Measurements from ENCODE around the gene PRLHR. TPM values are rescaled to one million over a fixed set of nuclear protein-coding genes. Genes with fewer than 3 reads are reported as not detected.
"Not testable (repeated sequence)": the region's sequence is repeated elsewhere in the genome, so short reads cannot be mapped to it uniquely, and the experiment has no call there.

The PRLHR gene
- total and polyA plus RNA-seq, 9 donors: 0.06 to 0.57 (median 0.14) TPM; not detected in 5

- intact Hi-C loops (cut with DNase I): no loop called here
- no peaks in the 10 kb centered on the region for H3K36me3 ChIP-seq
- WGBS, 3 donors: 50 to 59% (median 52%) methylated on average over 5 of the region's 5 CpGs
- H3K27me3 ChIP-seq: no peaks in the 10 kb centered on the region
- no peaks in the 10 kb centered on the region for H3K9me3 ChIP-seq
- no peak overlapping the region for H3K4me3 ChIP-seq
- no peak overlapping the region for H3K27ac ChIP-seq
- peaks cover 26% of the 10 kb centered on the region for H3K4me1 ChIP-seq (ENCODE audit: insufficient read depth)
- TF ChIP-seq EP300 (IDR thresholded peaks at IDR 0.05) (no peak), POLR2A (IDR thresholded peaks at IDR 0.05) (no peak), CTCF (IDR thresholded peaks at IDR 0.05) (no peak)
- DNase-seq: no peak
Observed at GRCh38 chr10:118624747-118625146, 29.3 kb upstream of the PRLHR start.

GRCh38 chr10:118621304-118621942, 26.0 kb upstream of the PRLHR start:
- H3K27ac ChIP-seq: no peak overlapping the region
- intact Hi-C loops (cut with DNase I): no loop called here
- no peaks in the 10 kb centered on the region for H3K9me3 ChIP-seq
- 27 to 38% (median 33%) methylated on average over 7 of the region's 7 CpGs for WGBS, 3 donors
- no peaks in the 10 kb centered on the region for H3K36me3 ChIP-seq
- H3K4me1 ChIP-seq (ENCODE audit: insufficient read depth): peaks cover 18% of the 10 kb centered on the region
- no peak for DNase-seq
- no peaks in the 10 kb centered on the region for H3K27me3 ChIP-seq
- no peak for TF ChIP-seq CTCF (IDR thresholded peaks at IDR 0.05)
- TF ChIP-seq EP300 (IDR thresholded peaks at IDR 0.05): no peak
- no peak for TF ChIP-seq POLR2A (IDR thresholded peaks at IDR 0.05)
- H3K4me3 ChIP-seq: no peak overlapping the region

GRCh38 chr10:118613863-118614262, 18.4 kb upstream of the PRLHR start:
- H3K36me3 ChIP-seq; DNase-seq; H3K4me3 ChIP-seq; H3K4me1 ChIP-seq (ENCODE audit: insufficient read depth); H3K27me3 ChIP-seq; H3K9me3 ChIP-seq; H3K27ac ChIP-seq; intact Hi-C loops (cut with DNase I): not testable (repeated sequence)
- 62 to 73% (median 64%) methylated on average over 4 of the region's 4 CpGs for WGBS, 3 donors

GRCh38 chr10:118610577-118610976, 15.1 kb upstream of the PRLHR start:
- TF ChIP-seq CTCF (IDR thresholded peaks at IDR 0.05): no peak
- no peak for TF ChIP-seq EP300 (IDR thresholded peaks at IDR 0.05)
- TF ChIP-seq POLR2A (IDR thresholded peaks at IDR 0.05): no peak
- intact Hi-C loops (cut with DNase I): no loop called here
- no peak for DNase-seq
- H3K4me3 ChIP-seq: no peak overlapping the region
- H3K27me3 ChIP-seq: no peaks in the 10 kb centered on the region
- H3K4me1 ChIP-seq (ENCODE audit: insufficient read depth): no peaks in the 10 kb centered on the region
- 40 to 64% (median 48%) methylated on average over 2 of the region's 2 CpGs for WGBS, 3 donors
- H3K9me3 ChIP-seq: peaks cover 0 to 12% of the 10 kb centered on the region in 2 donors
- no peaks in the 10 kb centered on the region for H3K36me3 ChIP-seq
- no peak overlapping the region for H3K27ac ChIP-seq

- WGBS, 3 donors: 83 to 99% (median 97%) methylated on average over 2 to 4 of the region's 4 CpGs
- DNase-seq: no peak
- no peak overlapping the region for H3K4me3 ChIP-seq
- no peaks in the 10 kb centered on the region for H3K4me1 ChIP-seq (ENCODE audit: insufficient read depth)
- H3K27ac ChIP-seq: no peak overlapping the region
- intact Hi-C loops (cut with DNase I): no loop called here
- peaks cover 0 to 12% of the 10 kb centered on the region in 2 donors for H3K9me3 ChIP-seq
- H3K27me3 ChIP-seq: no peaks in the 10 kb centered on the region
- TF ChIP-seq EP300 (IDR thresholded peaks at IDR 0.05) (no peak), CTCF (IDR thresholded peaks at IDR 0.05) (no peak), POLR2A (IDR thresholded peaks at IDR 0.05) (no peak)
- no peaks in the 10 kb centered on the region for H3K36me3 ChIP-seq
Observed at GRCh38 chr10:118607768-118608354, 12.4 kb upstream of the PRLHR start.
